Thyroid gland (tissue), 4 donors: ENCODE data around the gene MRGPRG.

Experiments
- CTCF ChIP-seq, 6 experiments: fragments of 200-600 bp in 3 of 6; fragments of 450-650 bp in 3 of 6; sonication (generic) in 3 of 6; IDR thresholded peaks; one replicate each; pipeline ENCODE4 v1.5.1; 2016 to 2019; ENCODE audit warnings: antibody characterized with exemption in 6 of 6, mild to moderate bottlenecking in 2 of 6, inconsistent platforms in 1 of 6, moderate library complexity in 1 of 6
- POLR2A ChIP-seq, 2 donors: fragments of 450-650 bp; IDR thresholded peaks; one replicate each; pipeline ENCODE4 v1.6.1; 2017; ENCODE audit warnings: antibody characterized with exemption in 2 of 2, mild to moderate bottlenecking in 2 of 2, moderate library complexity in 1 of 2

DNA sequence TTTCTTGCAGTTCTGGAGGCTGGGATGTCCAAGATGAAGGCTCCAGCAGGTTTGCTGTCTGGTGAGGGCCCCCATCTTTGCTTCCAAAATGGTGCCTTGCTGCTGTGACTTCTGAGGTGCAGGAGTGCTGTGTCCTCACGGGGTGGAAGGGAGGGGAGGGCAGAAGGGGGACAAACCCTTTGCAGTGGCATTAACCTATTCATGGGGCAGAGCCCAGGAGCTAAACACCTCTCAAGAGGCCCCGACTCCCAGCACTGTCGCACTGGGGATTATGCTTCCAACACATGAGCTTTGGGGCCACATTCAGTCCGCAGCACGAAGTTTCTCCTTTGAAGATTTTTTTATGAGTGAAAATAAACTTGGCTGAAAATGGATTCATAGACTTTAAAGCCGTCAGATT, 28.0 kb downstream of the MRGPRG start:
- TF ChIP-seq CTCF (IDR thresholded peaks at IDR 0.05) (no peak), POLR2A (IDR thresholded peaks at IDR 0.05) (no peak)
